ENCODE results near the gene FAM168A.
A peak's percentile ranks its signal among the peaks of the same experiment; 100 is the strongest.

Gene FAM168A

GRCh38 chr11:73554671-73555320 lies 43.1 kb downstream of the FAM168A start:
- DNase-seq, result peak; percentile 89

GRCh38 chr11:73553266-73553665 lies 44.6 kb downstream of the FAM168A start:
- DNase-seq, result no peak

- DNase-seq, result no peak
Measured at GRCh38 chr11:73551677-73552076, 46.2 kb downstream of the FAM168A start.

DNA sequence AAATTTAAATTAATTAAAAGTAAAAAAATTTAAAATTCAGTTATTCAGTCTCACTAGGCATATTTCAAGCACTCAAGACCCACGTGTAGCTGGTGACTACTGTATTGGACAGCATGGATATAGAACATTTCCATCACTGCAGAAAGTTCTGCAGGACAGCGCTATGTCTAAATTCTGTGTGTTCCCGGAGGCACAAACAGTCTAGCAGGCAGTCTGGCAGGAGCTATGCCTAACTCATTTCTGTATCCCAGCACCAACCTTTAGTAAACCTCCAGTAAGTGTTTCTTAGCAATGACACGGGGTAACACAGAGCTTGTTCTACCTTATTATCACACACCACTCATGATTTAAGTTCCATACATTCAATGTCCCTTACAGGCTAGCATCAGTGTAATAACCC lies 48.5 kb downstream of the FAM168A start:
- DNase-seq, result no peak

DNA sequence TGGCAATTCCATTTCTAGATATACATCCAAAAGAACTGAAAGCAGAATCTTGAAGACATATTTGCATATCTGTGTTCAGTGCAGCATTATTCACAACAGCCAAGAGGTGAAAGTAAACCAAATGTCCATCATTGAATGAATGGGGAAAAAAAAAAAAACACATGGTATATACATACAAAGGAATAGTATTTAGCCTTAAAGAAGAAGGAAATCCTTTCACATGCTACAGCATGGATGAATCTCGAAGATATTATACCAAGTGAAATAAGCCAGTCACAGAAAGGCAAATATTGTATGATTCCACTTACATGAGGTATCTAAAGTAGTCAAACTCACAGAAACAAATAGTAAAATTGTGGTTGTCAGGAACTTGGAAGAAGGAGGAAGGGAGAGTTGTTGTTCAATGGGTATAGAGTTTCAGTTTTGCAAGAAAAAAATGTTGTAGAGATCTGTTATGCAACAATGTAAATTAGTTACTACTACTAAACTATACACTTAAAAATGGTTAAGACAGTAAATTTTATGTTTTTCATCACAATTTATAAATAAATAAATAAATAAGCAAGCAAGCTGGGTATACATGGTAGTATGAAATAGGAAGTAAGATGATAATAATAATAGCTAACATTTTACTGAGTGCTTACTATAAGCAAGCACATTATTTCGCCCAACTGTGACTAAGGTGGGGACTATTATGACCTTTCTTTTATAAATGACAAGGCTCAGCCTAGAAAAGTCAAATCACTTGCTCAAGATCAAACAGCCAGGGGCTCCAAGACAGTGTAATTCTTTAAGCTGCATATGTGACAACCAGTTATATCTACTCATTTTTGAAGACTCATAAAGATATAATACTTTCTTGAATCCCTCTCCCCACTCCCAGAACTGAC lies 50.0 kb downstream of the FAM168A start:
- DNase-seq, result peak; percentile 82

DNA sequence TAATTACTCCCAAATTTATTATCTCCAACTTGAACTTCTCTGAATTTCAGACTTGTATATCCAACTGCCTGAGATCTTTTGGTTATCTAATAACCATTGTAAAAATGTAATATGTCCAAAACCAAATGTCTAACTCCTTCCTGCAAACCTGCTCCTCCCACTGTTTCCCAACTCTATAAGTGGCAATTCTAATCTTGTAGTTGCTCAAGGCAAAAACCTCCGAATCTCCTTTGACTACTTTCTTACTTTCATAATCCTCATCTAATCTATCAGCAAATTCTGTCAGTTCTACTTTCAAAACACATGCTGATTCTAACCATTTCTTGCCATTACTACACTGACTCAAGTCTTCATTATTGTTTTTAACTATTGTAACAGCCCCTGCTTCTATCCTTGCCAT lies 55.7 kb downstream of the FAM168A start:
- DNase-seq, result peak; percentile 84

DNA sequence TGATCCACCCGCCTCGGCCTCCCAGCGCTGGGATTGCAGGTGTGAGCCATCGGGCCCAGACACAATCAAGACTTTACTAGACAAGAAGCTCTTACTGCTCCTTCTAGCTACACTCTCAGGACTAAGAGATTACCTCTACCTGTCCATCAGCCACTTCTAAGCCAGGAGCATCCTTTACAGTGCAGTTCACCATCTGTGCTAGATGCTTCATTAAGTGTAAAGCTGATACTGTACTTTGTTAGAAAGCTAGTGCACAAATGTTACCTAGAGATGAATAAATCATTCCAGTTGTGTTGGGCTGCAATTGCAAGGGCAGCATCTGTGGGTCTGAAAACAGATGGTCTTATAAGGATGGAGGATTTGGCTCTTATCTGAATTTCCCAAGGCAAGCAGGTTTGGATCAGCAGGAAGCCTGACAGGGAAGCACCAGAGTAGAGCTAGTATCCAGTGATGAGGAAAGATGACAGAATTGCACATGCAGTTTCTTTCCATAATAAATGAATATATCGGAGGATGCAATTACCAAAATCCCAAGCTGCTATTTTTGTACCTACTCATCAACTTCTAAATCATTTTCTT lies 58.3 kb downstream of the FAM168A start:
- DNase-seq, result no peak

GRCh38 chr11:73538381-73538872 lies 59.5 kb downstream of the FAM168A start:
- peak; percentile 61 for DNase-seq

DNA sequence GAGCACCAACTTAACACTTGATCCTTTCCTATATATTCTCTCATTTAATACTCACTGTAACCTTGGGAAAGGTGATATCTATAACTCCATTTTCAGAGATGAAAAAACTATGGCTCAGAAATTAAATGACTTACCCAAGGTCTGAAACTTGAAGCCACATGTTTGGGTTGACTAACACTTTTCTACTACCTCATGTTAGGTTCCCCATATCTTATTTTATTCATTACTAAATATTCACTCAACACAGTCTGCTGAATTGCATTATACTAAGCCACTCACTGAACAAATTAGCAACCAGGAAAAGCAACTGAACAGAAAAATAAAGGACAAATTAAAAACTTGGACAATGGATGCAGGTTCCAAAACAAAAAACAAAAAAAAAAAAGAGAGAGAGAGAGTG lies 59.9 kb downstream of the FAM168A start:
- DNase-seq, result peak; percentile 71

GRCh38 chr11:73536961-73537360 lies 61.0 kb downstream of the FAM168A start:
- peak; percentile 62 for DNase-seq

DNA sequence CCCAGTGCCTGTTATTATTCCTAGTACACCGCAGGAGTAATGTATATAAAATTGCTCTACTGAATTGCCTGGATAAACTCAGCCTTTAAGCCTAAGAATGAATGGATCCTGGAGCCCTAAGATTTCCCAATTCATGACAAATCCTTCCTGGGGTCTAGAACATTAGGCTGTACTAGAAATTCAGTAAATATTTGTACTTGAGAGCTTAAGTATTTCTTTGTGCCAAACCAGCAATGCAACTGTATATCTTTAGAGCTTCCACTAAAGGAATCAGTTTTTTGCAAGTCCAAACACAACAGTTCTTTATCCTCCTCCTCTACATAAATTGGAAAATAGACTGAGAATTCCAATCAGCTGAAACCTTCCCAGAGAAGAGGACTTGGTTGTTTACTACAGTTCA lies 65.6 kb downstream of the FAM168A start:
- no peak for DNase-seq

GRCh38 chr11:73531386-73531785 lies 66.5 kb downstream of the FAM168A start:
- no peak for DNase-seq

GRCh38 chr11:73530109-73530508 lies 67.8 kb downstream of the FAM168A start:
- DNase-seq, result peak; percentile 15

- DNase-seq, result no peak
Measured at GRCh38 chr11:73529204-73529530, 68.7 kb downstream of the FAM168A start.

DNA sequence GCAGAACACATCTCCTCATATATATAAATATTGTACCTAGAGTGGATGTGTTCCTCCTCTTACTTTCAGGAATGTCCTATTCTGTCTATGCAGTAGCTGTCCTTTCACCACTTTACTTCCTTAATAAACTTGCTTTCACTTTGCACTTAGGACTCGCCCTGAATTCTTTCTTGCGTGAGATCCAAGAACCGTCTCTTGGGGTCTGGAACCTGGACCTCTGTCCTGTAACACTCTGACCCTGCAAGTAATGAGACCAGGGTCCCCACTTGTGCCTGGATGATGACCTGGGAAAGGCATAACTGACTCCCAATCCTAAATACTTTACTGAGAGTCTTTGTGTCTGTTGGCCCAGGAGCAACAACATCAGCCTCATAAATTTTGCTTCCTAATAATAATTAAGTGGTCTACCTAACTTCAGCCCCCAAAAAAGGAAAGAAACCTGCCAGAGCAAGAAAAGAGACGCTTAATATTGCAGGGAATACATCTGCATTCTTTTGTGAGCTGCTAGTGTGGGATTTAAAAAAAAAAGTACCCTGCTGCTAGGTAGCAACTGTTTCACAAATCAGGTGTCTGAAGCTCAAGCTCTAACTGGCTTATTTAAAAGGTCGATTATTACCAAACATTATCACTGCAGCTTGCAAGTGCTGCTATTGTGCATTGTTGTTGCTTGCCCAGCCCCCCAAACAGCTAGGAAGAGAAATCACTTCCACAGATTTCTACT lies 69.3 kb downstream of the FAM168A start:
- DNase-seq, result peak; percentile 68

DNA sequence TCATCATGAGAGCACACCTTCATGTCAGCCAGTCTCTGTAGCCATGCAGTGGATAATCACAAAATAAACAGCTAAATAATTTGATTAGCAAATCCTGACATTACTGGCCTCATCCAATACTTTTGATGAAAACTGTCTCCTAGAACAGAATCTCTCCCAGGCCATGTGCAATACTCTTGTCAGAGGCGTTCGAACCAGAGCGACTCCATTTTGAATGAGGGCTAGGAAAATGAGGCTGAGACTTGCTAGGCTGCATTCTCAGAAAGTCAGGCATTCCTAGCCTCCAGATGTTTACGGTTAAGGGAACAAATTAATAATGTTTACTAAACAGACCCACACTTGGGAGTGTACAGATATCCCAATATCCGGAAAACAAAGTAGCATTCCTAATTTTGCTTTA lies 69.9 kb downstream of the FAM168A start:
- DNase-seq, result no peak

DNA sequence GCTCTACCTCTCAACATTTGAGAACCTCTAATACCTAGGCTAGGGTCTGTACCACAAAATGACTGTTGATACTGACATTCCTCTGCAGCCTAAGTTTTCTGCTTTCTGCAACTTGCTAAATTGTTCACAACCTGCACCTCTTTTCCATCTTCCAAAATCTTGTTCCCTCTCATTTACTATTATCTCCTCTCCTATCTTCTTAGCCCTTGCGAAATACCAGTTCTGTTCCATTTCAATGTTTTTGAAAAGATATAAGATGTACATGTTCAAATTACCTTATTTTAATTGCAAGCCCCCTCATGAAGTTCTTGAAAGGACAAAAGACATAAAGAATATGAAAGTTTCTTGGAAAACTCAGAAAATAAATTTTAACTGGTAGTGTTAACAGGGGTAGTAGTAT lies 72.3 kb downstream of the FAM168A start:
- no peak for DNase-seq

DNA sequence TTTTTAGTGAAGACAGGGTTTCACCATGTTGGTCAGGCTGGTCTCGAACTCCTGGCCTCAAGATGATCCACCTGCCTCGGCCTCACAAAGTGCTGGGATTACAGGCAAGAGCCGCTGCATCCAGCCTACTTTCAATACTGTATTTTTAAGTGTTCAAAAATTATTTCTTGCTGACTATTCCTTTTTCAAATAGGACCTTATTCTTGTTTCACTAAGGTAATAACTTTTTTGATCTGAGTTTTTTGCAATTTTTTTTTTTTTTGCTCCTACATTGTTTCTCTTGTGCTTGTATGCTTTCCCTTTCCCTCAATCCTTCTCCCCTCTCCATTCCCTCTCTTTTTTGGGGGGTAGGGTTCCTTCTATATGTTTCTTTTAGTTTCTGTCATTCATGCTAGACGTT lies 73.1 kb downstream of the FAM168A start:
- DNase-seq, result no peak

- no peak for DNase-seq
Measured at GRCh38 chr11:73521621-73522020, 76.3 kb downstream of the FAM168A start.

GRCh38 chr11:73520353-73521061 lies 77.4 kb downstream of the FAM168A start:
- DNase-seq, result no peak

- no peak for DNase-seq
Measured at GRCh38 chr11:73519266-73519665, 78.6 kb downstream of the FAM168A start.

DNA sequence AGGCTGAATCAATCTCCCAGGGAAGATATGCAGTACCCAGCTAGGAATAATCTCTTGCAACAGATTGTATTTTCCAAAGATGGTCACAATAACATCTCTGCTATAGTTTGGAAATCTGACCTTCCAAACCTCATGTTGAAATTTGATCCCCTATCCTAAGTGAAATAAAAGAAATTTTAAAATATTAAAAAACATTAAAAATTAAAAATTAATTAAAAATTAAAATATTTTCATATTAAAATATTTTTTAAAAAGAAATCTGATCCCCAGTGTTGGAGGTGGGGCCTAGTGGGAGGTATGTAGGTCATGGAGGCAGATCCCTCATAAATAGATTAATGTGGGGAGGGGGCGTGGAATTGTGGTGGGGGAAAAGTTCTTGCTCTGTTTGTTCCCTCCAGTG lies 79.7 kb downstream of the FAM168A start:
- DNase-seq, result no peak

GRCh38 chr11:73516080-73516479 lies 81.8 kb downstream of the FAM168A start:
- no peak for DNase-seq
